HepG2 (cell line): ENCODE measurements around the gene CYSRT1. TPM values are rescaled to one million over a fixed set of nuclear protein-coding genes. Genes with fewer than 3 reads are reported as not detected.
A peak's percentile ranks its signal among the peaks of the same experiment; 100 is the strongest.

Source experiments
- ASH2L ChIP-seq: fragments of 300-600, 200-600 bp; sonication (generic); IDR thresholded peaks from 2 replicates; pipeline ENCODE4 v1.7.0; 2017; ENCODE audit warnings: low read depth, mild to moderate bottlenecking, moderate library complexity, mixed read lengths, low read length; ENCODE audit not compliant: insufficient read length
- ATAD3A ChIP-seq: sonication (generic); formaldehyde crosslinking; IDR thresholded peaks from 2 replicates; pipeline ENCODE4 v1.4.0; 2020; ENCODE audit warnings: missing genetic modification reagents
- DNMT1 ChIP-seq: sonication (generic); formaldehyde crosslinking; IDR thresholded peaks from 2 replicates; pipeline ENCODE4 v1.5.1; 2020; ENCODE audit warnings: mild to moderate bottlenecking, missing genetic modification reagents
- E2F2 ChIP-seq: sonication (generic); formaldehyde crosslinking; IDR thresholded peaks from 2 replicates; pipeline ENCODE4 v1.4.0; 2020; ENCODE audit warnings: missing genetic modification reagents, borderline replicate concordance
- EHMT2 ChIP-seq: fragments of 200-600 bp; sonication (generic); IDR thresholded peaks from 2 replicates; pipeline ENCODE4 v1.7.0; 2017; ENCODE audit warnings: antibody characterized with exemption, low read depth, low read length, borderline replicate concordance
- ETS1 ChIP-seq: sonication (generic); formaldehyde crosslinking; IDR thresholded peaks from 2 replicates; pipeline ENCODE4 v1.4.0; 2020; ENCODE audit warnings: missing genetic modification reagents
- FOXP4 ChIP-seq: sonication (generic); formaldehyde crosslinking; IDR thresholded peaks from 2 replicates; pipeline ENCODE4 v1.4.0; 2020; ENCODE audit warnings: missing genetic modification reagents
- GTF2F1 ChIP-seq: fragments of 150-350 bp; IDR thresholded peaks from 2 replicates; pipeline ENCODE4 v1.6.1; 2014; ENCODE audit warnings: low read length
- HHEX ChIP-seq: IDR thresholded peaks from 2 replicates; pipeline ENCODE4 v1.6.1; 2016; ENCODE audit warnings: control low read depth
- POLR2AphosphoS5 ChIP-seq: IDR thresholded peaks from 2 replicates; pipeline ENCODE4 v1.6.1; 2012; ENCODE audit warnings: low read depth, low read length
- REPIN1 ChIP-seq: sonication (generic); formaldehyde crosslinking; IDR thresholded peaks from 2 replicates; pipeline ENCODE4 v1.8.0; 2022; ENCODE audit warnings: missing genetic modification reagents, low read depth, mild to moderate bottlenecking, borderline replicate concordance
- SP2 ChIP-seq: sonication (generic); formaldehyde crosslinking; IDR thresholded peaks from 2 replicates; pipeline ENCODE4 v1.5.1; 2020; ENCODE audit warnings: mild to moderate bottlenecking, missing genetic modification reagents
- TBP ChIP-seq: sonication (generic); formaldehyde crosslinking; IDR thresholded peaks from 2 replicates; pipeline ENCODE4 v1.5.0; 2020; ENCODE audit warnings: missing genetic modification reagents
- TCF7L2 ChIP-seq: IDR thresholded peaks from 2 replicates; pipeline ENCODE4 v1.6.1; 2011; ENCODE audit warnings: mild to moderate bottlenecking, low read depth, low read length, moderate library complexity
- THAP8 ChIP-seq: sonication (generic); formaldehyde crosslinking; IDR thresholded peaks from 2 replicates; pipeline ENCODE4 v1.5.1; 2020; ENCODE audit warnings: missing genetic modification reagents, mild to moderate bottlenecking, borderline replicate concordance
- TP53 ChIP-seq: sonication (generic); formaldehyde crosslinking; conservative IDR thresholded peaks from 2 replicates; pipeline ENCODE4 v1.4.0; 2020; ENCODE audit warnings: missing genetic modification reagents
- ZBTB3 ChIP-seq: sonication (generic); formaldehyde crosslinking; IDR thresholded peaks from 2 replicates; pipeline ENCODE4 v1.4.0; 2020; ENCODE audit warnings: low read depth, mild to moderate bottlenecking, moderate library complexity, missing genetic modification reagents, borderline replicate concordance
- ZFP90 ChIP-seq: sonication (generic); formaldehyde crosslinking; IDR thresholded peaks from 2 replicates; pipeline ENCODE4 v1.8.0; 2022; ENCODE audit warnings: missing genetic modification reagents, mild to moderate bottlenecking, inconsistent platforms, borderline replicate concordance
- ZNF12 ChIP-seq: sonication (generic); formaldehyde crosslinking; IDR thresholded peaks from 2 replicates; pipeline ENCODE4 v1.5.0; 2020; ENCODE audit warnings: missing genetic modification reagents
- ZNF367 ChIP-seq: sonication (generic); formaldehyde crosslinking; IDR thresholded peaks from 2 replicates; pipeline ENCODE4 v1.4.0; 2020; ENCODE audit warnings: missing genetic modification reagents, borderline replicate concordance
- ZNF441 ChIP-seq: sonication (generic); formaldehyde crosslinking; IDR thresholded peaks from 2 replicates; pipeline ENCODE4 v1.7.0; 2021; ENCODE audit warnings: missing genetic modification reagents, borderline replicate concordance
- ZNF563 ChIP-seq: sonication (generic); formaldehyde crosslinking; IDR thresholded peaks from 2 replicates; pipeline ENCODE4 v1.8.0; 2022; ENCODE audit warnings: mild to moderate bottlenecking, moderate library complexity, missing genetic modification reagents
- ZNF83 ChIP-seq: sonication (generic); formaldehyde crosslinking; IDR thresholded peaks from 2 replicates; pipeline ENCODE4 v1.4.0; 2020; ENCODE audit warnings: missing genetic modification reagents, mild to moderate bottlenecking, borderline replicate concordance
- polyA plus RNA-seq, 8 experiments: library from polyadenylated mRNA; depleted of rRNA in 3 of 8; stranded (reverse) in 7 of 8; unstranded in 1 of 8; fragments of >200 nt; fragmentation: Illumina TruSeq in 4 of 8; extraction: Trizol in 4 of 8; gene quantifications; 2 replicates each; pipeline versions ENCODE4 v1.2.1 to v1.2.3, GENCODE V29; 2011 to 2016; ENCODE audit warnings: low read depth in 4 of 8, missing spikeins in 1 of 8, mixed read lengths in 1 of 8; ENCODE audit not compliant: insufficient read depth in 1 of 8
- total RNA-seq, 5 experiments: library from RNA; depleted of rRNA; stranded (reverse); fragments of >200 nt; fragmentation: Illumina TruSeq; extraction: Trizol; gene quantifications; 2 replicates each; pipeline ENCODE4 v1.2.3, GENCODE V29; 2016; ENCODE audit warnings: low read depth in 1 of 5

CYSRT1 gene
- total and polyA plus RNA-seq, 2 of the 13 experiments (the other 11 are each of a cell fraction or from before 2014, with no cell fraction given) = 1.5 to 2.1 TPM

DNA sequence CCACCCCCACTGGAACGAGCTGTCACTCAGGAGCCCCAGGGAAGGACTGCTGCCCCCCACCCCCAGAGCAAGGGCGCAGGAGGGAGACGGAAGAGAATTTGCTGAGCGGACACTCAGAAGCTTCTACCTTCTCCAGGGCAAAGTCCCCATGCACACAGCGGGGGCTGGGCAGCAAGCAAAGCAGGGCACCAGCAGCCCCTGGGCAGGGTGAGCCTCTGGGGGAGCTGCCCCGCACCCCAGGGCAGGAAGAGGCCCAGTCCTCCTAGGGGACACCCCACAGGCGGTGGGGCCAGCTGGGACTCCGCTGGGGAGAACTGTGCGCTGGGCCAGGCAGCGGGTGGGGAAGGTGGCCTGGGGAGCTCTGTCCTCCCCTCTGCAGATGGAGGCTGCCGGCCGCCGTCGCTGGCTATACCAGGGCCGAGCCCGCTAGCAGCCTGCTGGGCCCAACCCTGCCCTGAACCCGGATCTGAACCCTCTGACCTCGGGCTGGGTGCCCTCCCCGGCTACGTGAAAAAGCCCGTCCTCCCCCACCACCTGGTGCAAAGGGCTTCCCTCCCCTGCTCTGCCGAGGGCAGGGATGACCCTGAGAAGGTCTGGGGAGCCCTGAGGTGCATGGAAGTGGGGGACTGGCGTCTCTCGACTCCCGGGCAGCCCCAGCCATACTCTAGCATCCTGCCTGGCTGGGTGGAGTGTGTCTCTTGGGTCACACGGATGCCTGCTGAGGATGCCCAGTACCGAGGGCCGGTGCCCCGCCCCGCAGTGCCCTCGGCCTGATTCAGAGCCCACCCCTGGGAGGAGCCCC lies 5.1 kb downstream of the CYSRT1 start (continued):
- TF ChIP-seq ZFP90 (CRISPR knock-in tag) (0 out of 2 replicates have a peak, but pooled peaks have one; percentile 23), HHEX (CRISPR knock-in tag) (no peak), ZNF12 (no peak), ZNF441 (CRISPR knock-in tag) (no peak), DNMT1 (CRISPR knock-in tag) (no peak), SP2 (CRISPR knock-in tag) (peak; percentile 51), ASH2L (no peak), ATAD3A (CRISPR knock-in tag) (no peak), FOXP4 (CRISPR knock-in tag) (peak; percentile 53), POLR2AphosphoS5 (peak; percentile 25; the same call in 1 of the 2 replicates), EHMT2 (no peak), TP53 (no peak), E2F2 (no peak), ZBTB3 (no peak), ZNF83 (CRISPR knock-in tag) (no peak), THAP8 (CRISPR knock-in tag) (no peak), ZNF563 (CRISPR knock-in tag) (no peak), TBP (CRISPR knock-in tag) (no peak), TCF7L2 (no peak), ZNF367 (CRISPR knock-in tag) (0 out of 2 replicates have a peak, but pooled peaks have one; percentile 43), REPIN1 (CRISPR knock-in tag) (0 out of 2 replicates have a peak, but pooled peaks have one; percentile 5), GTF2F1 (no peak), ETS1 (CRISPR knock-in tag) (no peak)
